Body of pancreas (tissue), 4 donors: ENCODE results near the gene PBX2. TPM values are rescaled to one million over a fixed set of nuclear protein-coding genes. Genes with fewer than 3 reads are reported as not detected.

Experiments used
- ATAC-seq: fragments of 150-250 bp; one replicate; pipeline ENCODE4 v1.9.1; 2016
- DNase-seq, 4 donors: peaks; one replicate each; pipeline ENCODE4 v3.0.0-alpha.2; 2019
- H3K27ac ChIP-seq, 4 donors: fragments of 200-600 bp; sonication (generic); 1 replicate in 3 of 4; 2 replicates in 1 of 4; pipeline versions ENCODE4 v1.5.1 to v1.6.1; 2016 to 2019; ENCODE audit warnings: mild to moderate bottlenecking in 1 of 4, mixed read lengths in 1 of 4, moderate library complexity in 1 of 4
- H3K27me3 ChIP-seq, 2 donors: fragments of 200-600 bp; sonication (generic); one replicate each; pipeline ENCODE4 v1.6.0; 2016; ENCODE audit warnings: mild to moderate bottlenecking in 1 of 2
- H3K36me3 ChIP-seq, 2 donors: fragments of 200-600 bp; sonication (generic); replicated peaks in 1 of 2; 2 replicates each; pipeline ENCODE4 v1.5.1; 2016; ENCODE audit warnings: low read depth in 2 of 2; ENCODE audit not compliant: insufficient read depth in 1 of 2
- H3K4me1 ChIP-seq: fragments of 200-600 bp; sonication (generic); one replicate; pipeline ENCODE4 v1.6.0; 2016
- H3K4me3 ChIP-seq, 2 donors: fragments of 200-600 bp; sonication (generic); 1 replicate in 1 of 2; 2 replicates in 1 of 2; pipeline ENCODE4 v1.5.1; 2016 to 2019
- H3K9me3 ChIP-seq, 3 donors: fragments of 200-600 bp; sonication (generic); 1 replicate in 2 of 3; 2 replicates in 1 of 3; pipeline ENCODE4 v1.5.1; 2016
- CTCF ChIP-seq, 7 experiments: fragments of 450-650 bp in 4 of 7; fragments of 200-600 bp in 3 of 7; sonication (generic) in 3 of 7; IDR thresholded peaks; one replicate each; pipeline ENCODE4 v1.5.1; 2016 to 2019; ENCODE audit warnings: antibody characterized with exemption in 7 of 7
- POLR2A ChIP-seq, 3 donors: fragments of 450-650 bp; IDR thresholded peaks; one replicate each; pipeline ENCODE4 v1.6.1; 2016; ENCODE audit warnings: antibody characterized with exemption in 3 of 3, mild to moderate bottlenecking in 2 of 3
- WGBS, 2 donors: methylation state at CpG; one replicate each; pipeline ENCODE4 v1.1.5; 2017; 5-methylcytosine and 5-hydroxymethylcytosine counted together
- intact Hi-C: fragments of 100-400 bp; cut with DNase I; formaldehyde crosslinking; loops from one replicate; pipeline ENCODE4 v1.15.1; 2023
- total RNA-seq, 2 donors: library from RNA; depleted of rRNA; stranded (reverse); fragments of >200 nt; gene quantifications; one replicate each; pipeline ENCODE4 v1.1.0, GENCODE V29; 2016

PBX2 gene
- total RNA-seq, 2 donors from 2014 or later = 28.8 to 31.3 TPM

- WGBS, 2 donors = 67 to 74% methylated on average over 4 to 7 of the region's 7 CpGs
- TF ChIP-seq POLR2A (IDR thresholded peaks at IDR 0.05) (no peak), CTCF (IDR thresholded peaks at IDR 0.05) (no peak)
- DNase-seq (no peak), ATAC-seq (no peak)
- Histone ChIP-seq H3K4me1 (no peaks in the 10 kb centered on the region), H3K36me3 (no peaks in the 10 kb centered on the region), H3K27me3 (no peaks in the 10 kb centered on the region), H3K4me3 (no peak overlapping the region), H3K9me3 (no peaks in the 10 kb centered on the region), H3K27ac (no peak overlapping the region)
- intact Hi-C loops = no loop called here
These were observed 28.2 kb upstream of the PBX2 start for GRCh38 chr6:32218167-32218566.

GRCh38 chr6:32216998-32217397, 27.0 kb upstream of the PBX2 start:
- Histone ChIP-seq H3K4me3 (no peak overlapping the region), H3K9me3 (no peaks in the 10 kb centered on the region), H3K4me1 (no peaks in the 10 kb centered on the region), H3K27ac (no peak overlapping the region), H3K27me3 (no peaks in the 10 kb centered on the region), H3K36me3 (no peaks in the 10 kb centered on the region)
- DNase-seq = no peak
- no peak for ATAC-seq
- 74 to 82% methylated on average over 10 to 11 of the region's 11 CpGs for WGBS, 2 donors
- intact Hi-C loops = no loop called here
- no peak for TF ChIP-seq POLR2A (IDR thresholded peaks at IDR 0.05)
- TF ChIP-seq CTCF (IDR thresholded peaks at IDR 0.05) = no peak

GRCh38 chr6:32216285-32216684, 26.3 kb upstream of the PBX2 start:
- Histone ChIP-seq H3K27me3 (no peaks in the 10 kb centered on the region), H3K36me3 (no peaks in the 10 kb centered on the region), H3K4me3 (no peak overlapping the region), H3K9me3 (no peaks in the 10 kb centered on the region), H3K27ac (no peak overlapping the region), H3K4me1 (no peaks in the 10 kb centered on the region)
- intact Hi-C loops = no loop called here
- WGBS, 2 donors = 66 to 67% methylated on average over 10 of the region's 10 CpGs
- no peak for DNase-seq
- TF ChIP-seq POLR2A (IDR thresholded peaks at IDR 0.05) = no peak
- no peak for TF ChIP-seq CTCF (IDR thresholded peaks at IDR 0.05)
- no peak for ATAC-seq

- no peaks in the 10 kb centered on the region for H3K4me1 ChIP-seq
- no peak overlapping the region for H3K4me3 ChIP-seq
- H3K27ac ChIP-seq = no peak overlapping the region
- H3K36me3 ChIP-seq = no peaks in the 10 kb centered on the region
- 89 to 96% methylated on average over 4 of the region's 4 CpGs for WGBS, 2 donors
- H3K27me3 ChIP-seq = no peaks in the 10 kb centered on the region
- no peak for TF ChIP-seq POLR2A (IDR thresholded peaks at IDR 0.05)
- no peak for TF ChIP-seq CTCF (IDR thresholded peaks at IDR 0.05)
- no peaks in the 10 kb centered on the region for H3K9me3 ChIP-seq
- DNase-seq = no peak
- ATAC-seq = no peak
- intact Hi-C loops = no loop called here
These were observed 25.6 kb upstream of the PBX2 start for GRCh38 chr6:32215617-32216016.

- no peak overlapping the region for H3K4me3 ChIP-seq
- TF ChIP-seq POLR2A (IDR thresholded peaks at IDR 0.05) (no peak), CTCF (IDR thresholded peaks at IDR 0.05) (no peak)
- DNase-seq (no peak), ATAC-seq (no peak)
- 66 to 67% methylated on average over 3 of the region's 3 CpGs for WGBS, 2 donors
- intact Hi-C loops = no loop called here
- H3K27me3 ChIP-seq = no peaks in the 10 kb centered on the region
- no peak overlapping the region for H3K27ac ChIP-seq
- H3K9me3 ChIP-seq = no peaks in the 10 kb centered on the region
- H3K4me1 ChIP-seq = no peaks in the 10 kb centered on the region
- no peaks in the 10 kb centered on the region for H3K36me3 ChIP-seq
These were observed 24.1 kb upstream of the PBX2 start for GRCh38 chr6:32214126-32214525.
